ENCODE measurements around the gene HSPA1L. TPM values are rescaled to one million over a fixed set of nuclear protein-coding genes. Genes with fewer than 3 reads are reported as not detected.
"Not testable (repeated sequence)": the region's sequence is repeated elsewhere in the genome, so short reads cannot be mapped to it uniquely, and the experiment has no call there.

Gene HSPA1L
- total and polyA plus RNA-seq, 5 donors, result 1.6 to 2.8 (median 2.0) TPM

GRCh38 chr6:31811645-31812044 lies 3.4 kb downstream of the HSPA1L start:
- WGBS, result 97% methylated on average over 12 of the region's 12 CpGs
- intact Hi-C loops (cut with DNase I), result no loop called here
- ATAC-seq, result no peak
- no peaks in the 10 kb centered on the region for H3K27me3 ChIP-seq (ENCODE audit: control insufficient read depth, insufficient read depth)
- H3K4me1 ChIP-seq (ENCODE audit: control insufficient read depth, insufficient read depth, low read length), result no peaks in the 10 kb centered on the region
- H3K4me3 ChIP-seq (ENCODE audit: low read length), result no peak overlapping the region
- H3K9me3 ChIP-seq (ENCODE audit: control insufficient read depth, low read length), result no peaks in the 10 kb centered on the region
- DNase-seq, result no peak
- H3K27ac ChIP-seq (ENCODE audit: low read length), result no peak overlapping the region

- H3K4me1 ChIP-seq (ENCODE audit: control insufficient read depth, insufficient read depth, low read length); H3K9me3 ChIP-seq (ENCODE audit: control insufficient read depth, low read length); intact Hi-C loops (cut with DNase I); H3K27ac ChIP-seq (ENCODE audit: low read length); DNase-seq; H3K4me3 ChIP-seq (ENCODE audit: low read length); ATAC-seq; H3K27me3 ChIP-seq (ENCODE audit: control insufficient read depth, insufficient read depth): not testable (repeated sequence)
- 92% methylated on average over 10 of the region's 10 CpGs for WGBS
Measured at GRCh38 chr6:31808599-31808998, 6.5 kb downstream of the HSPA1L start.

GRCh38 chr6:31806470-31807272 lies 8.4 kb downstream of the HSPA1L start, which contains the start of gene LSM2:
Gene LSM2 (minus strand): TSS chr6:31806966. CDS start chr6:31806757, 209 bp downstream.
- under 1% methylated on average over 51 of the region's 51 CpGs for WGBS
- intact Hi-C loops (cut with DNase I), result no loop called here
- Histone ChIP-seq H3K27me3 (ENCODE audit: control insufficient read depth, insufficient read depth) (no peaks in the 10 kb centered on the region), H3K27ac (ENCODE audit: low read length) (peak within 1 kb of the TSS; percentile 78), H3K4me3 (ENCODE audit: low read length) (peak within 1 kb of the TSS; percentile 55), H3K9me3 (ENCODE audit: control insufficient read depth, low read length) (no peaks in the 10 kb centered on the region), H3K4me1 (ENCODE audit: control insufficient read depth, insufficient read depth, low read length) (no peaks in the 10 kb centered on the region)
- DNase-seq (peak; percentile 99), ATAC-seq (peak; percentile 99)

- WGBS, result 14% methylated on average over 7 of the region's 7 CpGs
- peak; percentile 2 to 5 for ATAC-seq
Measured at GRCh38 chr6:31805939-31806469, 9.1 kb downstream of the HSPA1L start.

GRCh38 chr6:31801031-31801927 lies 13.8 kb downstream of the HSPA1L start:
- H3K4me3 ChIP-seq (ENCODE audit: low read length); DNase-seq; H3K27ac ChIP-seq (ENCODE audit: low read length); H3K9me3 ChIP-seq (ENCODE audit: control insufficient read depth, low read length); H3K27me3 ChIP-seq (ENCODE audit: control insufficient read depth, insufficient read depth); ATAC-seq; intact Hi-C loops (cut with DNase I); H3K4me1 ChIP-seq (ENCODE audit: control insufficient read depth, insufficient read depth, low read length): not testable (repeated sequence)
- 96% methylated on average over 8 of the region's 8 CpGs for WGBS

More at GRCh38 chr6:31805939-31806469, 9.1 kb downstream of the HSPA1L start:
- Histone ChIP-seq H3K27me3 (ENCODE audit: control insufficient read depth, insufficient read depth) (no peaks in the 10 kb centered on the region), H3K4me1 (ENCODE audit: control insufficient read depth, insufficient read depth, low read length) (no peaks in the 10 kb centered on the region), H3K27ac (ENCODE audit: low read length) (peak overlapping the region; percentile 78), H3K4me3 (ENCODE audit: low read length) (peak overlapping the region; percentile 55), H3K9me3 (ENCODE audit: control insufficient read depth, low read length) (no peaks in the 10 kb centered on the region)
- DNase-seq, result peak in 1 of 3 donors; percentile 20
- intact Hi-C loops (cut with DNase I), result no loop called here

- ATAC-seq (no peak), DNase-seq (peak in 1 of 3 donors; percentile 54)
- intact Hi-C loops (cut with DNase I), result no loop called here
Measured at GRCh38 chr6:31799781-31800180, 15.3 kb downstream of the HSPA1L start.

GRCh38 chr6:31797588-31797987 lies 17.5 kb downstream of the HSPA1L start:
- Histone ChIP-seq H3K9me3 (ENCODE audit: control insufficient read depth, low read length) (no peaks in the 10 kb centered on the region), H3K4me1 (ENCODE audit: control insufficient read depth, insufficient read depth, low read length) (no peaks in the 10 kb centered on the region), H3K4me3 (ENCODE audit: low read length) (no peak overlapping the region), H3K27ac (ENCODE audit: low read length) (no peak overlapping the region), H3K27me3 (ENCODE audit: control insufficient read depth, insufficient read depth) (no peaks in the 10 kb centered on the region)
- 43% methylated on average over 5 of the region's 5 CpGs for WGBS
- ATAC-seq (no peak), DNase-seq (peak in 2 of 3 donors; percentile 7 to 41)
- intact Hi-C loops (cut with DNase I), result no loop called here

More at GRCh38 chr6:31799781-31800180, 15.3 kb downstream of the HSPA1L start:
- no peak overlapping the region for H3K27ac ChIP-seq (ENCODE audit: low read length)
- no peaks in the 10 kb centered on the region for H3K27me3 ChIP-seq (ENCODE audit: control insufficient read depth, insufficient read depth)
- no peaks in the 10 kb centered on the region for H3K9me3 ChIP-seq (ENCODE audit: control insufficient read depth, low read length)
- WGBS, result 75% methylated on average over 12 of the region's 12 CpGs
- no peak overlapping the region for H3K4me3 ChIP-seq (ENCODE audit: low read length)
- H3K4me1 ChIP-seq (ENCODE audit: control insufficient read depth, insufficient read depth, low read length), result no peaks in the 10 kb centered on the region

- ATAC-seq (no peak), DNase-seq (no peak)
- WGBS, result 75% methylated on average over 2 of the region's 2 CpGs
- intact Hi-C loops (cut with DNase I), result no loop called here
- Histone ChIP-seq H3K9me3 (ENCODE audit: control insufficient read depth, low read length) (no peaks in the 10 kb centered on the region), H3K4me3 (ENCODE audit: low read length) (no peak overlapping the region), H3K27me3 (ENCODE audit: control insufficient read depth, insufficient read depth) (no peaks in the 10 kb centered on the region), H3K4me1 (ENCODE audit: control insufficient read depth, insufficient read depth, low read length) (no peaks in the 10 kb centered on the region), H3K27ac (ENCODE audit: low read length) (no peak overlapping the region)
Measured at GRCh38 chr6:31796993-31797385, 18.1 kb downstream of the HSPA1L start.

GRCh38 chr6:31795616-31796298 lies 19.3 kb downstream of the HSPA1L start, which contains the start of gene VARS1:
Gene VARS1 (minus strand): TSS chr6:31795752. CDS start chr6:31795217, 535 bp downstream.
- peak within 1 kb of the TSS; percentile 91 for H3K27ac ChIP-seq (ENCODE audit: low read length)
- DNase-seq (peak; percentile 95 to 98 (median 97)), ATAC-seq (peak; percentile 93 to 95)
- intact Hi-C loops (cut with DNase I), result no loop called here
- H3K4me1 ChIP-seq (ENCODE audit: control insufficient read depth, insufficient read depth, low read length), result no peaks in the 10 kb centered on the region
- no peaks in the 10 kb centered on the region for H3K9me3 ChIP-seq (ENCODE audit: control insufficient read depth, low read length)
- no peaks in the 10 kb centered on the region for H3K27me3 ChIP-seq (ENCODE audit: control insufficient read depth, insufficient read depth)
- peak within 1 kb of the TSS; percentile 69 for H3K4me3 ChIP-seq (ENCODE audit: low read length)
- WGBS, result under 1% methylated on average over 75 of the region's 75 CpGs

- WGBS, result under 1% methylated on average over 44 of the region's 44 CpGs
- peak; percentile 14 to 19 for ATAC-seq
- Histone ChIP-seq H3K27ac (ENCODE audit: low read length) (peak overlapping the region; percentile 91), H3K27me3 (ENCODE audit: control insufficient read depth, insufficient read depth) (no peaks in the 10 kb centered on the region), H3K9me3 (ENCODE audit: control insufficient read depth, low read length) (no peaks in the 10 kb centered on the region), H3K4me3 (ENCODE audit: low read length) (peak overlapping the region; percentile 69), H3K4me1 (ENCODE audit: control insufficient read depth, insufficient read depth, low read length) (no peaks in the 10 kb centered on the region)
- DNase-seq, result peak in 1 of 3 donors; percentile 61
- intact Hi-C loops (cut with DNase I), result loop anchor here in 1 of 4 donors (5.0 kb wide), 1 partner anchor 53 kb away; the partner anchor contains the start of gene MSH5
Measured at GRCh38 chr6:31794866-31795615, 20.0 kb downstream of the HSPA1L start.
